Stimulated activated CD4-positive, alpha-beta T cell treated with anti-CD3 and anti-CD28 coated beads, Interleukin-4, amount 100 ng/mL, for 48 hours (primary cell): ENCODE results near the gene OTUB2.

Experiments
- DNase-seq, 2 donors: peaks; one replicate each; pipeline ENCODE4 v3.0.0-alpha.2; 2020; ENCODE audit warnings: low read depth in 2 of 2

OTUB2 gene

DNA sequence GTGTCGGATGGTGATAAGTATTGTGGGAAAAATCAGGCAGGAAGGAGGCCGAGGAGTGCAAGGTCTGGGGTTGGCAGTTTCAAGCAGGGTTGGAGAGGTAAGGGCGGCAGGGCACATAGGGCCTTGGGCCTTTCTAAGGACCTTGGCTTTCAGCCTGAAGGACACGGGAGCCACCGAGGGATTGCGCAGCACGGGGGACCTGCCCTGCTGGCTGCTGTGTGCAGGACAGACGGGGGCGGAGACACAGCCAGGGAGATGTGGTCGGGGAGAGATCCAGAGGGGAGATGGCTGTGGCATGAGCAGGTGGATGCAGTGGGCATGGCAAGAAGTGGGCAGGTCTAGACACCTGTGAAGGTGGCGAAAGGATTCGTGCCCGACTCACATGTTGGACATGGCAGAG is 14.7 kb downstream of the OTUB2 start:
- no peak for DNase-seq

DNA sequence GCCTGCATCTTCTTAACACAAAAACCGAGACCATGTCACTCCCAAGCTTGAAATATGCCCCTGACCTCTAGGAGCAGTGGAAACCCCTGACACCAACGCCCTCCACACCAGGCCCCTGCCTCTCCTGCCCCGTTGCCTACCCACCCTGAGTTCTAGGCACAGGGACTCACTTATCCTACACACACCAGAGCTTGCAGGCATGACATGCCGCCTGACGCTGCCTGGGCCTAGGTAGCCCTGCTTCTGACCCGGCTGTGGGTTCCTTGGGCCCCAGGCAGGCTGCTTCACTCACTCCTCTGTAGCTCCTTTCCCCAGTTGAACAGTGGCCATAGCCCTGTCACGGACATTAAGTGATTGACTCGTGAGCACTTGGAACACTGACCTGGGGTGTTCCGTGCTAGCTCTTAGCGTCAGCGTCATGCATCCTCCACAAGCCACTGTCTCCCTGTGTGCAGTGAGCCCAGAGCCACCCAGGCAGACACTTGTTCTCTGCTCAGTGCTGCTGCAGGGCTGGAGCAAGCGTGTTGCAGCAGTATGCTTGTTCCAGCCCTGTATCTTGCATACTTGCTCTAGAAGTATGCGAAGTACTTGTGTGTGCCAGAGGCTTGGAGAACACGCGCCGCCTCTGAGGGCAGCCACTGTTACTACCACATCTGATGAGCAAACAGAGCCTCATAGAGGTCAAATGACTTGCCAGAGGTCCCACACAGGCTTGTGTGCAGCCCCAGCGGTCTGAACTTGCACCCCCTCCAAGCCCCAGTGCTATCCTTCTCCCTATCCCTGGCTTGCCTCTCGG is 15.6 kb downstream of the OTUB2 start:
- no peak for DNase-seq

DNA sequence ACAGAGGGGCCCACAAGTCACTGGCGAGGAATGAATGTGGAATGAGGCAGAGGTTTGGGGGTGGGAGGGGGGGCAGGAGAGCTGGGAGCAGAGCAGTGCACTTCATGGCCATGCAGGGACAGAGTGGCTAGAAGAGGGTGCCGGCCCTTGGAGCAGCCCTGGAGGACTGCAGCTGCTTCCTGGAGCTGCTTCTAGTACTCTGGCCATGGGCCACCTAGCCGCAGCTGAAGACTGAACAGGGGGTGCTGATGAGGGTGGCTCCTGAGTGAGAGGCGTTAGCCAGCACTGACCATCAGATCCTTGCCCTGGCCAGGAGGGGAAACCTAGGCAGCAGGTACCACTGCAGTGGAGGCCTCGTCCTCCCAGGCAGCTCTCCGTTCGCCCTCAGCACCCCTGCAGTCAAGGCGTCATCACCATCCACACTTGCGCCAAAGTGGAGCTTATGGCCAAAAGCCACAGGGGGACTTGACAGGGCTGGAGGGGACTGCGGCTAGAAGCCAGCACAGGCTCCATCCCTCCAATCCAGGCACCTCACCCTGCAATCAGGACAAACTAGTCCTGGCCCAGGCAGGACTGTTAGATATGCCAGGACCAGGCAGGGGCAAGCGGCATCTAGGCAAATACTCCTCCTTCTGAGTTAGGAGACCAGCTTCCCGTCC is 16.4 kb downstream of the OTUB2 start:
- no peak for DNase-seq

DNA sequence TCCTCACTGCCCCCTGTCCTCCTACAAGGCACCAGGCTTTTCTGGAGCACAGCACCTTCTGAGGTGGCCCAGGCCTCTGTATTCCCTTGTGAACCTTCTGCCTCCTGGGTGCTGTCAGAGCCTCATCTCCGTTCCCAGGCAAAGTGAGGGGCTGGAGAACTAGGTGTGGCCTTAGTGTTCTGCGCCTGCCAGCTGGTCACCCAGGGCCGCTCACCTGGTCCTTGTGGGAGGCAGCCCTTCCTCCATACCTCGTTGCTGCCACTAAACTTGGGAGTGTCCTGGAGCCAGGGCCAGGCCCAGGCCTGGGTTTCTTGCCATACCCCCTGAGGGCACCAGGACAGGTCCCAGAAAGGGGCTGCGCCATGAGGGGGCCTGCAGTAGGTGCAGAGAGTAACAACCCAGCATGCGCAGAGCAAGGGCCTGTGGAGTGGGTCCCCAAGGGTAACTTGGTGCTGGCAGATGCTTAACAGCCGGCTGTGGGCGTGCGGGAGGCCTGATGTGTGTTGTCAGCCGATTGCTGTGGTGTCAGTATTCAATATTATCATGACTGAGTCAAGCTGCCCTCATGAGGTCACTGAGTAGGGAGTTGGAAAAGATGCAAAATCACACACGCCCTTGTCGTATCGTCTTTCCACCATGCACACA is 17.1 kb downstream of the OTUB2 start:
- DNase-seq = no peak

DNA sequence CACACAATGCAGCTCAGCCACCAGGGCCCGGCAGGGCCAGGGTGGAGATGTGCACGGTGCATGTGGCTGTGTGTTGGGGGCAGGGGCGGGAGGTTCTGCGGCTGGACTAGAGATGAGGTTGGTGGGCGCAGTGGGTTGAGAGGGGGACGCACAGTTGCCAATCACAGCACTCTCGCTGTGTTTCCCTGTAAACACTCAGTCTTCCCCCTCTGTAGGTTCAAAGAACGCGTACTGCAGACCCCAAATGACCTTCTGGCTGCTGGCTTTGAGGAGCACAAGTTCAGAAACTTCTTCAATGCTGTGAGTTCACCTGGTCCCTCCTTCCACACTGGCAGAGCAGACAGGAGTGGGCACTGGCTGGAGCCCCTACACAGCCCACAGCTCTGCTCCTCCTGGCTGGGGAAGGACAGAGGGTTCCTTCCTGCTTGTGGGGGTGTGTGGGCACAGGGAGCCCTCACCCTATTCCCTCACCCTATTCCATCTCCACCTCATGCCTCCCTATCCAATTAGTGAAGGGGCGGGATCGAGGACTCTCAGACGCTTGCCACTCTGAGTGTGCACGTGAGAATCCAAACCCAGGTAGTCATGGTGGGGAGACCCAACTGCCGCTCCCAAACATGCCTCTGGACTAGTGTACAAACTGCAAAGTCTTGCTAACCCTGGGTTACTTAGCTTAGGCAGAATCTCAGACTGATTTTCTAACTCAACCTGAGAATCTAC is 17.8 kb downstream of the OTUB2 start:
- DNase-seq = no peak

DNA sequence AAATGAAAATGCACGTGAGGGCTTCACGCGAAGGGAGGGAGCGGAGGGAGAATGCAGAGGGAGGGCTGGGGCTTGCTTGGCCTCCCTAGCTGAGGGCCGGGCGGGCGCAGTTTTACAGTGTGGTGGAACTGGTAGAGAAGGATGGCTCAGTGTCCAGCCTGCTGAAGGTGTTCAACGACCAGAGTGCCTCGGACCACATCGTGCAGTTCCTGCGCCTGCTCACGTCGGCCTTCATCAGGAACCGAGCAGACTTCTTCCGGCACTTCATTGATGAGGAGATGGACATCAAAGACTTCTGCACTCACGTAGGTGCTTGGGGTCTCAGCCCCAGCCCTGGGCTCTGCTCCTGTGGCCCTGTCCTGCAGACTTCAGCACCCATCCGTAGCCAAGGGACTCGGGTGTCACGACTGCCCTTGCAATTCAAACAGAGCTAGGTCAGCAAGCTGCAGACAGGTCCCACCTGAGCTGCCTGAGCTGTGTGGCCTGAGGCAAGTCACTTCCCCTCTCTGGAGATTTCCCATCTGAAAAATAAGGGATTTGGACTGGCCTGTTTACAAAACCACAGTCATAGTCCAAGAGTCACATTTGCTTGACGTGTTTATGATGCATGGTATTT is 18.4 kb downstream of the OTUB2 start:
- no peak for DNase-seq

DNA sequence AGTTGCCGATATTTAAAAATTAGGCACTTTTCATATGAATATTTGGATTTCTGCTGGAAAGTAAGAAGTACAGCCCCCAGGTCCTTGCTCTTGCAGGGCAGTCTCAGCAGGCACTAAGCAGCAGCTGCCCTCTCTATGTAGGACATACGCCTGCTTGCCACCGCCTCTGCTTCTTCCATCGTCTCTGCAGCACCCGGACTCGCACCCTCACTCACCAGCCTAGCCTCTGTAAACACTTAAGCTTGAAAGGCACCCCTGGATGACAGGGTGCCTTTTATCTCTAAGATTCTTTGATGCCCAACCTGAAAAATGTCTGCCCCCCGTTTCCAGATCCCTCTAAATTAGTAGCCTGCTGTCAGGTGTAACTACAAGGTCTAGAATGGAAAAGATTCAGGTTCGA is 19.0 kb downstream of the OTUB2 start:
- DNase-seq = no peak

DNA sequence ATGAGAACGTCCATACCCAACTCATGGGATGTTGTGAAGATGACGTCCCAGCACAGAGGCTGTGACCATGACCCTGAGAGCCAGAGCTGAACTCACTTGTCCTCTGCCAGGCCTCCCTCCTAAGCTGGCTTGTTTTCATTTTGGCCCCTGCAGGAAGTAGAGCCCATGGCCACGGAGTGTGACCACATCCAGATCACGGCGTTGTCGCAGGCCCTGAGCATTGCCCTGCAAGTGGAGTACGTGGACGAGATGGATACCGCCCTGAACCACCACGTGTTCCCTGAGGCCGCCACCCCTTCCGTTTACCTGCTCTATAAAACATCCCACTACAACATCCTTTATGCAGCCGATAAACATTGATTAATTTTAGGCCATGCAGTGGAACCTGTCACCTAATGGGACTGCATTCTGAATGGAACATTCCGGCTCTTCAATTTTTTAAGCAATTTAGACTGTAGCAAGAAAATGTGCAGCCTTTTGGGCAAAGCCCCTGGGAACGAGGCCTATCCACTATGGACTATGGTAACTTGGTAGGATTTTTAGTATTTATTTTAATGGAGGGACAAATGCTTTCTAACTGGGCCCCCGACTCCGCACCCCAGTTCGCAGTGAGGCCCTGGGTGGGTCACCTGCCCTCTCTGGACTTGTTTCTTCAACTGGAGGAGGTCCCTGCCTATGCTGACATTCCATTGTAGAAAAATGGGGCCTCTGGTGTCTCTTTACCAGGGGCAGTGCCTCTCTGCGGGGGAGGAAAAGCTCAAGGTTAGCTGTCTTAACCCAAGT is 19.6 kb downstream of the OTUB2 start:
- no peak for DNase-seq

DNA sequence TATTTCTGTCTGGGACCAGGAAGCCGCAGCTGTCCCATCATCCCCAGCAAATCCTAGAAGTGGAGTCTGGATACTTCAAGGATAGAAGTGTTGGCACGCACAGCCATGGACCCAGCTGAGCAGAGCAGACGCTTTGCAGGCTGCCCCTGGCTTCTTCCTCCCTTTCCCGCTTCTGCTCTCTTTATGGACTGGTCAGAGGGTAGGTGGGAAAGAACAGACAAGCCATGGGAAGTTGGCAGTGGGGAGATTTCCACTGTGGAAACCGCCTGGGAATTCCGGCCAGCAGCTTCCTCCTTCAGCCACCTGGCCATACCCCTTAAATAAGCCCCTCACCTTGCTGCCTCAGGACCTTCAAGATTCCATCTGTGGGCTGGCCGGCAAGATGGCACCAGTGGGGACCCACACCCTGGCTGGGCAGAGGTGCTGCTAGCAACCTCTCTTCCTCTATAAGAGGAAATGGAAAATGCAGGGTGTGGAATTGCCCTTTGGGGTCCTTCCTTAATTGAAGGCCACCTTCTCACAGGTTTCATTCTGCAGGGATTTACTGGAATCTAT is 20.6 kb downstream of the OTUB2 start:
- DNase-seq = no peak

DNA sequence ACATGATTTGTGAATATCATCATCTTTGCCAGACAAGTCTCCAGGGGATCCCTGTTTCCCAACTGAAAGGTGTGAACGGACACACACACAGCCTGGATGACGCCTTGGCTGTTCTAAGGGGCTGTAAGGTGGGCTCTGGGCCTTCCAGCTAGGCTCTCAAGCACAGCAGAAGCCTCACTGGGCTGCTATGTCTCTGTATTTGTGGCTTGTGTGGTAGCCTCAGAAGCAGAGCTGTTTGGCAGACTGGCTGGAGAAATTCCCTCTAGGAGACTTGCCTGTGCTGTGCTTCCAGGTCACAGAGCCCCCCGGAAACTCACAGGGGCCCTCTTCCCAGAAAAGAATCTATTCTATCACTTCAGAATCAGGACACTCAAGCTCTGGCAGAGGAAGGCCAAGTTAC is 21.4 kb downstream of the OTUB2 start:
- DNase-seq = no peak

DNA sequence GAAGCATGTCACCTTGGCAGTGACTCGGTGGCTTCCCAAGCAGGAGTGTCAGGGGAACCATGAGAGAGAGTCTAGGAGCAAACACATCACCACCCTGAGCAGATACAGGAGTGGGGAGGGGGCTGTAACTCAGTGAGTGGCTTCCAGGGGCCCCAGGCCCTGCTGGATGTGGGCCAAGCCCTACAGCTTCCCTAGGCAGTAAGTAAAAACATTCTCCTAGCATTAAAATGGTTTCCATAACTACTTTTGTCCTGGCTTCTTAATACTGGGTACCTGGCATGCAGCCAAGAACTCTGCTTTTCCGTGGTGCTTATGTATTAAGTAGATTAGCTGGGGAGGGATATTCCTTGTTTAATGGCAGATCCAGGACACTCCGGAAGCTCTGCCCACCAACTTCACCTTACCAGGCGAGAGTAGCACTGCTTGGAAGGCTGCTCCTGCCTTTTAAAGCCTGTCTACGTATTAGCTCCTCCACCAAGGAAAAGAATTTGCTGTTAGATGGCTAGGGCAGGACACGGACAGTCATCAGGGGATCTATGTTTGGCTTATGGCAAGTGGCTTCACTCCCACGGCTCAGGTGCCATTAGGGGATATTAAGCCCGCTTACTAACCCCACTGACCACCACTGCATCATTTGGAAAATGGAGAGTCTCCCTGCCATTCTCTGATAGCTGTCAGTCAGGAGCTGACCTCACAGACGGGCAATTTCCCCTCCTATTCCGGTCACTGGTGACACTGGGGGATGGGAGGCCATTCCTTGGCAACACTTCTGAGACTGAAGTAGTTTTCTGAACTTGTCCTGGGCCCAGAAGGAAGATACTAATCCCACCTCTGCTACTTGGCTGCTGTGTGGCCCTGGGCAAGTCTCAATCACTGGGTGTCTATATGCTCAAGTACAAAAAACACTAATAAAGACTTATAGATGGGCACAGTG is 22.8 kb downstream of the OTUB2 start:
- DNase-seq = no peak

DNA sequence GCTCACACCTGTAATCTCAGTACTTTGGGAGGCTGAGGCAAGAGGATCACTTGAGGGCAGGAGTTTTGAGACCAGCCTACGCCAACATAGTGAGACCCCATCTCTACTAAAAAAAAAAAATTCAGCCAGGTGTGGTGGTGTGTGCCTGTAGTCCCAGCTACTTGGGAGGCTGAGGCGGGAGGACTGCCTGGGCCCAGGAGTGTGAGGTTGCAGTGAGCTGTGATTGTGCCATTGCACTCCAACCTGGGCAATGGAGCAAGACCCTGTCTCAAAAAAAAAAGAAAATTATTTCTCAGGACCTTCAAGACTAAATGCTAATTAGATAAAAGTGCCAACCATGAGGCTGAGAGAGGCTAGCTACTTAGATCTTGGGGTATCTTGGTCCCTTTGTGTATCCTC is 23.5 kb downstream of the OTUB2 start:
- no peak for DNase-seq

DNA sequence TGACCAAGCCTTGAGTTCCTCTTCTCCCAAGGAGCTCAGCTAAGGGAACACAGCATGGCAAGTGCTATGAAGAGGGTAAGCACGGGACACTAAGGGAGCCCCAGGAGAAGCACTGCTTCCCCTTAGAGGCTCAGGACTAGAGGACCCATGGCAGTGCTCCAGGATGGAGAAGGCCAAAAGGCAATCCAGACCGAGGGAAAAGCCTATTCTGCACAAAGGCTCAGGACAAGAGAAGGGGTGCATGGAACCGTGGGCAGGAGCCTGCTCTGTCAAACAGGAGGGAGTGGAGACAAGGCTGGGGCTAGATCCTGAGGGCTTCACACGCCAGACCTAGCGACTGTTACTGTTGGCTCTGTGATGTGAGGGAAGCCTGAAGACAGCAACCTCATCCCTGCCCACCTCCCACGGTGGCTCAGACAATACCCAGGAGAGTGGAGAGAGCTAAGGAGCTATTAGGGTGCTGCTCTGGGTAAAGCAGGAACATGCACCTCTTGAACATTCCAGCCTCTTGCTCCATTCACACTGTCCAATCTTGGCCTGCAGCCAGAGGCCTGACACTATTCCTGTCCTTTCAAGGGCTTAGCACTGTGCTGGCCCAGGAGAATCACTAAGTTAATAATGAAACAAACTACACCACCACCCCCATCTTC is 24.2 kb downstream of the OTUB2 start:
- no peak for DNase-seq

DNA sequence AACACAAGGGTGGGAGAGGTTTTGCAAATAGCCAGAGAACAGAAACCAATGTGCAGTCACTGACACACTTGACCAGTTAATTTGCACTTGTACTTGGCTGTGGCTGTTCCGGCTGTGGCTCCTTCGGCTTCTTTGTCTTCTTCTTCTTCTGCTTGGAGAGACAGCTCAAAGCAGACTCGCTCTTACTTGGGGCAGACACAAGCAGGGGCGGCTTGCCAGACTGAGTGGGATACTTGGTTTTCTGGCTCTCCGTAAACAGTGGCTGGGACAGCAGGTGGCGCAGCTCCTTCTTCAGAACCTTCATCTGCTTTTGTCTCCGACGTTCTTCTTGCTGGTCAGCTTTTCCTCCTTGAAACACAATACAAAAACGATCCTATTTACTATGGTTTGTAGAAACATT is 25.0 kb downstream of the OTUB2 start:
- DNase-seq = no peak

DNA sequence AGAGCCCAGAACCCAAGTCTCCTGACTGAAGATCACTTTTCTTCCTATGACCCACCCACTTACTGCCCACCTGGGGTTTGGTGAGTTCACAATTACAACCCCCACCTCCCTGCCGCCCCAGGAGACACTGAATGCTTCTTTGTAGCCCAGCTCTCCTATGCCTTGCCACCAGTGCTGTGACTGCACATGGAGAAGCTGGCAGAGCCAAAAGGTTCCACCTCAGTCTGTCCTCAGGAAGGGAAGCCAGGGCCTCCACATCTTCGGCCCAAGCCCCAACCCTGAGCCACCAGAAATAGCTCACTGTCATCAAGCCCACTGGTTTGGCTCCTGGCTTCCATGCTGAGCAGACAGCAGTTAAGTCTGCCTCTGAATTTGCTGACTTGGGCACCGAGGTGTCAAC is 25.6 kb downstream of the OTUB2 start:
- no peak for DNase-seq

DNA sequence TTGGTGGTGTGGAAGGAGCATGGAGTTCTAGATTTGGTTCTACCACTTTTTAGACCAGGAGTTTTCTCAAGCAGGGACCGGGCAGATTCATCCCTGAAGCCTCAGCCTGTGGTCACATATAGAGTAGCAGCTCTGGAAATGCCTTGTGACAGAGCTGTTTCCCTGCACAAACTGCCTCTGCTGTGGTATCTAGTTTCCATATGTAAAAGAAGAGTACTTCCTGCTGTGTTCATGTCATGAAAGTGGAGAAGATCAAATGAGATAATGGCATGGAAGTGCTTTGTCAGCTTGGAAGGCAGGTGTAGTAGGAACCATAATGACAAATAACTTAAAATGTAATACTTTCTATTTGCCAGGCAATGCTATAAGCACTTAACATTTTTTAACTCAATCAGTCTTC is 26.1 kb downstream of the OTUB2 start:
- no peak for DNase-seq

DNA sequence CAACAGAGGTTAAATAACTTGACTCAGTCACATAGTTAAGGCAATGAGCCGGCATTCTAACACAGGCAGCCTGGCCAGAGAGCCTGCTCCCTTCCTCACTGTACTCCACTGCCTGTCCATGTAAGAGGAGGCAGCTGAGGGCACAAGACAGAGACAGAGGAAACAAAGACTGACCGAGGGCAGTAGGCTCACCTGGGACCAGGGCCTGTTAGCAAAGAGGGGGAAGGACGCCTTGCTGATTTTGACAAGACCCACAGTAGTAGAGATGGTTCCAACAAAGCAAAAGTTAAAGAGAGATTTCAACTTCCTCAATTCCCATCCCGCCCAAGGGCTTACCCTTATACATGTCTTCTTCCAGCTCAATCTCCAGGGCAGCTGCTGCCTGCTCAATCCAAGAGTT is 26.5 kb downstream of the OTUB2 start:
- DNase-seq = no peak

DNA sequence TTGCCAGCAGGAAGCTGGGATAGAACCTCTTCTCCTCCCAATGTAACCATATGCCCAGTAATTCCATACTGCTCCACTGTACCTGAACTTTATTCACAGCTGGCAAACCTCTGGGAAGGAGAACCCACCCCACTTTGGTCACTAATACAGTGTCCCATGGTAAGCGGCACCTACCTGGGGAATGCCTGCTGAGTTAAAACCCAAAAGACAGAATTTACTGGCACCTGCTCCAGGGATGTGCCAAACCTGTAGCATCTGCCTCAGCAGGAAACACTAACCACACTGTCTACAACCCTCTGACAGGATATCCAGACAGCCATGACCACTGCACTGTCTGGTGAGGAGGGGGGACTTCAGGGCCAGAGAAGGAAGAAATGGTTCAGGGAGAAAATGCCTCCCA is 28.3 kb downstream of the OTUB2 start:
- no peak for DNase-seq

DNA sequence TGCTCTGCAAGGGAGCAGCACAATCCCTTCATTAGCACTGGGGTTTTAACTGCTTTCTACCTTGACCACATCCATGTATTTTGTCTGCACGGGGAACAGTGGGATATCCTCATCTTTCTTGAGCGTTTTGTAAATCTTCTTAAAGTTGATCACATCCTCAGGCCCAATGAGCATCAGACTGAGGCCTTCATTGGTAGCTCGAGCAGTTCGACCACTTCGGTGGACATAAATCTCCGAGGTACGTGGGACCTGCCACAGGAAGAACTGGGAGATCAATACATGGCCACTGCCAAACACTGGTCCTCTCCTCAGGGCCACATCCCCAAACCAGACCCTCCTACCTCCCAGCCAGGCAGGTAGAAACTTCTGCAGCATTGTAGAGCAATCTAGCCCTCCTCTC is 28.8 kb downstream of the OTUB2 start:
- DNase-seq = no peak
